Upper lobe of left lung (tissue), 4 donors: ENCODE data around the gene UPF3B.
A peak's percentile ranks its signal among the peaks of the same experiment; 100 is the strongest.

Source experiments
- POLR2AphosphoS5 ChIP-seq, 2 donors: sonication (generic); formaldehyde crosslinking; IDR thresholded peaks; one replicate each; pipeline ENCODE4 v1.5.1; 2017; ENCODE audit warnings: antibody characterized with exemption in 2 of 2
- TF ChIP-seq, protein P1 (sequence below), 6 experiments: fragments of 450-650 bp in 4 of 6; fragments of 200-600 bp in 2 of 6; sonication (generic) in 2 of 6; IDR thresholded peaks; one replicate each; pipeline ENCODE4 v1.5.1; 2016 to 2019; ENCODE audit warnings: antibody characterized with exemption in 6 of 6

DNA sequence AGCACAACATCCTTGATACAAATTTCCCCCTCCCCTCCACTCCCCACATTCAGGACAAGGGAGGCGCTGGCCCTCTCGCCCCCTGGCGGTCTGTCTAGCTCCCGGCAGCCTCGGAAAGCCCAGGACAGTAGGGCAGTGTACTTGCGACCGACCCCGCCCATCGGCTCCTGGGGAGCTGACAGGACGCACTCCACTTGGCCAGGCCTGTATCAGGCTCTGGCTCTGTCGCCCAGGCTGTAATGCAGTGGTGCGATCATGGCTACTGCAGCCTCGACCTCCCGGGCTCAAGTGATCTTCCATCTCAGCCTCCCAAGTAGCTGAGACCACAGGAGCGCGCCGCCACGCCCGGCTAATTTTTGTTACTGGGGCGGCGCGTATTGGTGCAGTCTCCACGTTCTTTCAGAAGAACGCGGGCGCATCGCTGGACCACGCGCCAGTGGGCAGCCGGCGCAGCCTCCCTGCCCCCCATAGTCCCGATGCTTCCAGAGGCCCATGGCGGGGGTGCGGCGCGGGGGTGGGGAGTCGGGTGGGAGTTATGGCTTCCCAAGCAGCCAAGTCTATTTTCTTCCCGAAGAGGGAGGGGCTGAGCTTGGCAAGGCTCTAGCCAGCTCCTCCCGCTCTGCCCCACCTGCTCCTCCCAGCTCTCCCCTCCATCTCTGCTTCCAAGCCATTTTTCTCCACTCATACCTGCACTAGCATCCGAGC is 35.1 kb upstream of the UPF3B start:
- TF ChIP-seq, protein P1, sequence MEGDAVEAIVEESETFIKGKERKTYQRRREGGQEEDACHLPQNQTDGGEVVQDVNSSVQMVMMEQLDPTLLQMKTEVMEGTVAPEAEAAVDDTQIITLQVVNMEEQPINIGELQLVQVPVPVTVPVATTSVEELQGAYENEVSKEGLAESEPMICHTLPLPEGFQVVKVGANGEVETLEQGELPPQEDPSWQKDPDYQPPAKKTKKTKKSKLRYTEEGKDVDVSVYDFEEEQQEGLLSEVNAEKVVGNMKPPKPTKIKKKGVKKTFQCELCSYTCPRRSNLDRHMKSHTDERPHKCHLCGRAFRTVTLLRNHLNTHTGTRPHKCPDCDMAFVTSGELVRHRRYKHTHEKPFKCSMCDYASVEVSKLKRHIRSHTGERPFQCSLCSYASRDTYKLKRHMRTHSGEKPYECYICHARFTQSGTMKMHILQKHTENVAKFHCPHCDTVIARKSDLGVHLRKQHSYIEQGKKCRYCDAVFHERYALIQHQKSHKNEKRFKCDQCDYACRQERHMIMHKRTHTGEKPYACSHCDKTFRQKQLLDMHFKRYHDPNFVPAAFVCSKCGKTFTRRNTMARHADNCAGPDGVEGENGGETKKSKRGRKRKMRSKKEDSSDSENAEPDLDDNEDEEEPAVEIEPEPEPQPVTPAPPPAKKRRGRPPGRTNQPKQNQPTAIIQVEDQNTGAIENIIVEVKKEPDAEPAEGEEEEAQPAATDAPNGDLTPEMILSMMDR (IDR thresholded peaks at IDR 0.05): peak; percentile 28 to 61 (median 34)
- no peak for TF ChIP-seq POLR2AphosphoS5 (IDR thresholded peaks at IDR 0.05)
